Gastrocnemius medialis (tissue), 4 donors: ENCODE measurements around the gene ITGAE. TPM values are rescaled to one million over a fixed set of nuclear protein-coding genes. Genes with fewer than 3 reads are reported as not detected.

Experiments used
- ATAC-seq, 2 donors: fragments of 150-250 bp; one replicate each; pipeline ENCODE4 v1.9.1; 2016
- DNase-seq, 2 donors: peaks; one replicate each; pipeline ENCODE4 v3.0.0-alpha.2; 2019
- H3K27ac ChIP-seq, 4 donors: fragments of 200-600 bp; sonication (generic); 1 replicate in 1 of 4; 2 replicates in 3 of 4; pipeline ENCODE4 v1.5.1; 2016 to 2018; ENCODE audit warnings: mild to moderate bottlenecking in 2 of 4, moderate library complexity in 1 of 4
- H3K27me3 ChIP-seq, 3 donors: fragments of 200-600 bp; sonication (generic) in 2 of 3; 1 replicate in 1 of 3; 2 replicates in 2 of 3; pipeline versions ENCODE4 v1.5.1 to v1.6.0; 2016 to 2019; ENCODE audit warnings: mild to moderate bottlenecking in 1 of 3, moderate library complexity in 1 of 3
- H3K36me3 ChIP-seq, 2 donors: fragments of 200-600 bp; sonication (generic) in 1 of 2; one replicate each; pipeline ENCODE4 v1.5.1; 2017 to 2018
- H3K4me1 ChIP-seq, 2 donors: fragments of 200-600 bp; sonication (generic) in 1 of 2; one replicate each; pipeline ENCODE4 v1.5.1; 2016 to 2017; ENCODE audit warnings: mild to moderate bottlenecking in 2 of 2
- H3K4me3 ChIP-seq, 4 donors: fragments of 200-600 bp; sonication (generic) in 3 of 4; 1 replicate in 1 of 4; 2 replicates in 3 of 4; pipeline ENCODE4 v1.5.1; 2016 to 2019; ENCODE audit warnings: mild to moderate bottlenecking in 2 of 4
- H3K9me3 ChIP-seq, 3 donors: fragments of 200-600 bp; sonication (generic) in 2 of 3; 1 replicate in 1 of 3; 2 replicates in 2 of 3; pipeline ENCODE4 v1.5.1; 2016 to 2019
- POLR2A ChIP-seq, 2 donors: fragments of 450-650 bp; IDR thresholded peaks; one replicate each; pipeline ENCODE4 v1.6.1; 2017; ENCODE audit warnings: antibody characterized with exemption in 2 of 2, mild to moderate bottlenecking in 2 of 2, moderate library complexity in 2 of 2
- in situ Hi-C, 4 donors: fragments of 200-750 bp; cut with MboI; loops; one replicate each; pipeline versions ENCODE4 v1.15.0 to v1.8.0; 2017; ENCODE audit warnings: low sequenced_read_pairs in 4 of 4
- intact Hi-C: fragments of 100-400 bp; cut with DNase I; formaldehyde crosslinking; loops from one replicate; pipeline ENCODE4 v1.15.1; 2023; ENCODE audit warnings: low total_unique reads
- total RNA-seq, 4 donors: library from RNA; depleted of rRNA; stranded (reverse); fragments of >200 nt; gene quantifications; one replicate each; pipeline versions ENCODE4 v1.1.0 to v1.2.3, GENCODE V29; 2016
- TF ChIP-seq, protein P1 (sequence below), 5 experiments: fragments of 450-650 bp in 3 of 5; fragments of 200-600 bp in 2 of 5; sonication (generic) in 2 of 5; IDR thresholded peaks in 4 of 5; conservative IDR thresholded peaks in 1 of 5; 1 replicate in 4 of 5; 2 replicates in 1 of 5; pipeline ENCODE4 v1.5.1; 2016 to 2019; ENCODE audit warnings: antibody characterized with exemption in 5 of 5, mild to moderate bottlenecking in 3 of 5, moderate library complexity in 3 of 5

The ITGAE gene
- total RNA-seq, 4 donors from 2014 or later, result 10.8 to 25.0 (median 23.5) TPM

DNA sequence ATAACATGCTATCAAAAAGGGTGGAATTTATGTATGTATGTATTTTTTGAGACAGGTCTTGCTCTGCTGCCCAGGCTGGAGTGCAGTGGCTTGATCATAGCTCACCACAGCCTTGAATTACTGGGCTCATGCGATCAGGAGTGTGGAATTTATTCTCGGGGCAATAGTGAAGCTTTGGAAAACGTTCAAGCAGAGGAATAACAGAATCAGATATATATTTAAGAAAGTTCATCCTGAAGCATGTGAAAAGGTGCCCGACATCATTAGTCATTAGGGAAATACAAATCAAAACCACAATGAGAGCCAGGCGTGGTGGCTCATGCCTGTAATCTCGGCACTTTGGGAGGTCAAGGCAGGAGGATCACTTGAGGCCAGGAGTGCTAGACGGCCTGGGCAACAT, 7.7 kb upstream of the ITGAE start:
- Histone ChIP-seq H3K4me3 (no peak overlapping the region), H3K27ac (no peak overlapping the region), H3K27me3 (no peaks in the 10 kb centered on the region), H3K4me1 (no peaks in the 10 kb centered on the region), H3K9me3 (no peaks in the 10 kb centered on the region), H3K36me3 (peaks cover 0 to 32% of the 10 kb centered on the region in 2 donors)
- DNase-seq (no peak), ATAC-seq (no peak)
- in situ Hi-C loops, result no loop called here
- intact Hi-C loops, result no loop called here
- no peak for TF ChIP-seq POLR2A (IDR thresholded peaks at IDR 0.05)
- TF ChIP-seq, protein P1, sequence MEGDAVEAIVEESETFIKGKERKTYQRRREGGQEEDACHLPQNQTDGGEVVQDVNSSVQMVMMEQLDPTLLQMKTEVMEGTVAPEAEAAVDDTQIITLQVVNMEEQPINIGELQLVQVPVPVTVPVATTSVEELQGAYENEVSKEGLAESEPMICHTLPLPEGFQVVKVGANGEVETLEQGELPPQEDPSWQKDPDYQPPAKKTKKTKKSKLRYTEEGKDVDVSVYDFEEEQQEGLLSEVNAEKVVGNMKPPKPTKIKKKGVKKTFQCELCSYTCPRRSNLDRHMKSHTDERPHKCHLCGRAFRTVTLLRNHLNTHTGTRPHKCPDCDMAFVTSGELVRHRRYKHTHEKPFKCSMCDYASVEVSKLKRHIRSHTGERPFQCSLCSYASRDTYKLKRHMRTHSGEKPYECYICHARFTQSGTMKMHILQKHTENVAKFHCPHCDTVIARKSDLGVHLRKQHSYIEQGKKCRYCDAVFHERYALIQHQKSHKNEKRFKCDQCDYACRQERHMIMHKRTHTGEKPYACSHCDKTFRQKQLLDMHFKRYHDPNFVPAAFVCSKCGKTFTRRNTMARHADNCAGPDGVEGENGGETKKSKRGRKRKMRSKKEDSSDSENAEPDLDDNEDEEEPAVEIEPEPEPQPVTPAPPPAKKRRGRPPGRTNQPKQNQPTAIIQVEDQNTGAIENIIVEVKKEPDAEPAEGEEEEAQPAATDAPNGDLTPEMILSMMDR (IDR thresholded peaks at IDR 0.05 in 4 of 5, conservative IDR thresholded peaks at IDR 0.05 in 1 of 5), result no peak

DNA sequence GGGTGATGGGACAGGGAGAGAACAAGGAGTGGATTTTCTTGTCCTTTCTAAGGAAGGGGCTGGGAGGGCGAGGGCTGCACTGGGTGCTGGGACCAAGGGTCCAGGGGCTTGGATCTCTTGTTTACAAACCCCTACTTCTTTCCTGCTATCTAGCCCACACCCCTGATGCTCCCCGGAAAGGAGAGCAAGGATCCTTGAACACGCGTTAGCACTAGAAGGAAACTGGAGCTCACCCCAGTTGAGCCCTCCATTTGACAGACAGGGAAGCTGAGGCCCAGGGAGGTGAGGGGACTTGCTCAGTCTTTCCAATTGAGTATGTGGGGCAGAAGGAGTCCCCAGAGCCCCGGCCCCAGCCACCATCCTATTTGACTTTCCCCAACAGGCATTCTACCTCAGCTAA, 4.6 kb upstream of the ITGAE start:
- in situ Hi-C loops, result no loop called here

GRCh38 chr17:3804503-3804931, 3.5 kb upstream of the ITGAE start:
- intact Hi-C loops (no loop called here), in situ Hi-C loops (no loop called here)
- H3K4me3 ChIP-seq, result no peak overlapping the region
- no peaks in the 10 kb centered on the region for H3K4me1 ChIP-seq
- no peaks in the 10 kb centered on the region for H3K9me3 ChIP-seq
- H3K27me3 ChIP-seq, result no peaks in the 10 kb centered on the region
- H3K36me3 ChIP-seq, result no peaks in the 10 kb centered on the region
- no peak overlapping the region for H3K27ac ChIP-seq
- ATAC-seq, result no peak
- TF ChIP-seq, protein P1 (IDR thresholded peaks at IDR 0.05 in 4 of 5, conservative IDR thresholded peaks at IDR 0.05 in 1 of 5), result no peak
- TF ChIP-seq POLR2A (IDR thresholded peaks at IDR 0.05), result no peak
- no peak for DNase-seq

More for the DNA sequence above, 4.6 kb upstream of the ITGAE start:
- Histone ChIP-seq H3K27me3 (no peaks in the 10 kb centered on the region), H3K4me3 (no peak overlapping the region), H3K9me3 (no peaks in the 10 kb centered on the region), H3K4me1 (no peaks in the 10 kb centered on the region), H3K27ac (no peak overlapping the region), H3K36me3 (peaks cover 0 to 3% of the 10 kb centered on the region in 2 donors)
- DNase-seq (no peak), ATAC-seq (no peak)
- intact Hi-C loops, result no loop called here
- TF ChIP-seq POLR2A (IDR thresholded peaks at IDR 0.05), result no peak
- TF ChIP-seq, protein P1 (IDR thresholded peaks at IDR 0.05 in 4 of 5, conservative IDR thresholded peaks at IDR 0.05 in 1 of 5), result no peak

GRCh38 chr17:3803308-3803640, 2.3 kb upstream of the ITGAE start:
- H3K9me3 ChIP-seq, result no peaks in the 10 kb centered on the region
- H3K36me3 ChIP-seq, result no peaks in the 10 kb centered on the region
- no peaks in the 10 kb centered on the region for H3K27me3 ChIP-seq
- in situ Hi-C loops, result no loop called here
- peak overlapping the region in 1 of 4 donors; percentile 23 for H3K27ac ChIP-seq
- DNase-seq (no peak), ATAC-seq (no peak)
- no peaks in the 10 kb centered on the region for H3K4me1 ChIP-seq
- H3K4me3 ChIP-seq, result no peak overlapping the region
- TF ChIP-seq, protein P1 (IDR thresholded peaks at IDR 0.05 in 4 of 5, conservative IDR thresholded peaks at IDR 0.05 in 1 of 5), result no peak
- no peak for TF ChIP-seq POLR2A (IDR thresholded peaks at IDR 0.05)
- intact Hi-C loops, result no loop called here
